Measurements from ENCODE around the gene TSPAN18.

The TSPAN18 gene

DNA sequence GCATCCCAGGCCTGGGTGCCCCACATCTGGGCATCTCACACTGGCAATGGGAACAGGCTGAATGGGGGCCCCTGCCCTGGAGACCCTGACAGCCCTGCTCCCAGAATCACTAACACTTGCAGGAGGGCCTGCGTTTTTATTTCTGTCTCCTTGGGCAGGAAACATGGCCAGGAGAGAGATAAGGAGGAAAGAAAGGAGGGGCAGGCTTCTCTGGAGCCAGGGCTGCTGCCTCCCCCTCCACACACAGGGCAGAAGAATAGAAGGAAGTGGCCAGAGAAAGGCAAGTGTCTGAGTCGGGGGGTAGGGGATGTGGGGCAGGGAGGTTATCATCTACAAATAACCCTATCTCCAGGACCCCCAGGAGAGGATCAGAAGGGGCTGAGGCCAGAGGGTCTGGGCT lies 25.5 kb upstream of the TSPAN18 start:
- no peak for TF ChIP-seq CTCF (conservative IDR thresholded peaks at IDR 0.05; ENCODE audit: low read length)
- DNase-seq (ENCODE audit: low read depth) = no peak
- H3K4me3 ChIP-seq (ENCODE audit: low read length) = no peak overlapping the region

DNA sequence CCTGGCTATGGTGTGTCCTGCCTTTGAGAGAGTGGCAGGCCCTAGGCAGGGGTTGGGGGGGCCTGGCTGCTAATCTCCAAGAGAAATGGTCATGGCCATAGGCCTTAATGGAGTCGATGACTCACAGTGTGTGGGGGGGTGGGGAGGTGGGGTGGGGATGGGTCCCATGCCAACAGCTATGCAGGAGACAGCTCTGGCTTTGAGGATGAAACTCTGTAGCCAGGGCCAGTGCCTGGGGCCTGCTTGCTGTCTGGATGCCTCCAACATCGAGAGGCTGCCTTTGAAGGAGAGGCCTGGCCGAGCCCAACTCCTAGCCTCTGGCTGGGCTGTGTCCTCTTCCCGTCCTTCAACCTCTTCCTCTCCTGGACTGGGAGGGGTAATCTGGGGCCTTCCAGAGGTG lies 23.9 kb upstream of the TSPAN18 start:
- no peak for DNase-seq (ENCODE audit: low read depth)
- TF ChIP-seq CTCF (conservative IDR thresholded peaks at IDR 0.05; ENCODE audit: low read length) = no peak
- no peak overlapping the region for H3K4me3 ChIP-seq (ENCODE audit: low read length)

- DNase-seq (ENCODE audit: low read depth) = no peak
- no peak overlapping the region for H3K4me3 ChIP-seq (ENCODE audit: low read length)
- TF ChIP-seq CTCF (conservative IDR thresholded peaks at IDR 0.05; ENCODE audit: low read length) = no peak
These were observed 19.7 kb upstream of the TSPAN18 start for GRCh38 chr11:44707094-44707493.

GRCh38 chr11:44708009-44708408 lies 18.8 kb upstream of the TSPAN18 start:
- peak; percentile 20 for DNase-seq (ENCODE audit: low read depth)
- no peak overlapping the region for H3K4me3 ChIP-seq (ENCODE audit: low read length)
- no peak for TF ChIP-seq CTCF (conservative IDR thresholded peaks at IDR 0.05; ENCODE audit: low read length)

DNA sequence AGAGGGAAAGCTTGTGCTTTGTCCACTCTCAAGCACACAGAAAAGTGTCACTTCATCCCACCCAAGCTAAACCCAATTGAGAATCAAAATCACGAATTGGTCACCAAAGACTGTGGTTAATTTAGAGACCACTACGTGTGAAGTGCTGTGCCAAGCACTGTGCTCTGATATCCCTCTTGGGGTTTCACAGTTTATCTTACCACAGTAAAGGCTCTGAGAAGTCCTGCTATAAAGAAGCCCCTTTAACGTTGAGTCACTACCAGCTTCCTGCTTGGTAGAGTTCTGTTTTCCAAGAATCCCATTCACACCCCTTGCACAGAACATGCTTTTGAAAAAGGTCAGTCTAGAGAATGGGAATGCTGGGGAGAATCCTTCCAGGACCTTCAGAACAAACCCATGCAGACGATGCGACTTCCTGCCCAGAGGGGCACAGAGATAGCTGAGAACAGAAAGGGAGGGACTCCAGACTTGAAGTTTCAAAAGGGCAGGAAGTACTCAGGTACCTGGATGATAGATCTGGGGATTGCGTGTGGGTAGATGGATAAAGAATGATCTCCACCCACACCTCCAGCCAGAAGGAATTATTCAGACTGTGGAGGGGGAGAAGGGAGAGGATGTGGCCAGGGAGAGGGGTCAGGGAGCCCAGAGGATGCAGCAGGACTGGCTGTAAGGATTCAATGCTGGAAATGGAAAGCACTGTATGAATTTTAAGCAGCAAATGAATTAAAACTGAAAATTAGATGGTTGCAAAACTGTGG lies 18.1 kb upstream of the TSPAN18 start:
- no peak overlapping the region for H3K4me3 ChIP-seq (ENCODE audit: low read length)
- no peak for TF ChIP-seq CTCF (conservative IDR thresholded peaks at IDR 0.05; ENCODE audit: low read length)
- no peak for DNase-seq (ENCODE audit: low read depth)

GRCh38 chr11:44709281-44709562 lies 17.5 kb upstream of the TSPAN18 start:
- peak; percentile 15 for DNase-seq (ENCODE audit: low read depth)
- H3K4me3 ChIP-seq (ENCODE audit: low read length) = no peak overlapping the region
- TF ChIP-seq CTCF (conservative IDR thresholded peaks at IDR 0.05; ENCODE audit: low read length) = no peak

DNA sequence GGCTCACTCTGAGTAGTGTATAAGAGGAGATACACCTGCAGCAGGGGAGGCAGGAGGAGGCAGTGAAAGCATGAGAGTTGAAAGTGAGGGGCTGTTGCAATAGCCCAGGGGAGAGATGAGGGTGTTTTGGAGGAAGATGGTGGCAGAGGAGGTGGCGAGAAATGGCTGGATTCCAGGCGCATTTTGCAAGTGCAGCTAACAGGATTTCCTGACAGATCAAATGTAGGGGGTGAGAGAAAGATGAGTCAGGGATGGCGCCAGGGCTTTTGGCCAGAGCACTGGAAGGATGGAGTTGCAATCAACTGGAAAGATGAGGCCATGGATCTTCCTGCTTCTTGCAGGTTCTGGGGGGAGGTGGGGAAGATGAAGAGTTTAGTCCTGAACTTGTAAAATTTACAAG lies 16.8 kb upstream of the TSPAN18 start:
- peak; percentile 29 for DNase-seq (ENCODE audit: low read depth)
- TF ChIP-seq CTCF (conservative IDR thresholded peaks at IDR 0.05; ENCODE audit: low read length) = no peak
- H3K4me3 ChIP-seq (ENCODE audit: low read length) = no peak overlapping the region

Measured in AG10803 (cell line).